OCI-LY7 (cell line): ENCODE measurements around the gene OR2H1. TPM values are rescaled to one million over a fixed set of nuclear protein-coding genes. Genes with fewer than 3 reads are reported as not detected.

Experiments used
- BruUV-seq: library from RNA; stranded (reverse); fragments of 400-500 nt; replicated peaks from 2 replicates; lab custom pipeline; 2021; lab: Mats Ljungman, UMichigan
- CTCF ChIA-PET: fragments of 300-600 bp; sonication (Branson Sonifier 250); formaldehyde crosslinking; loops from one replicate; lab custom pipeline; 2022; ENCODE audit warnings: antibody characterized with exemption; ENCODE audit not compliant: unreplicated experiment; lab: Charles Lee
- POLR2A ChIA-PET: fragments of 300-600 bp; sonication (Branson Sonifier 250); formaldehyde crosslinking; loops from one replicate; lab custom pipeline; 2022; ENCODE audit warnings: antibody characterized with exemption; lab: Charles Lee
- DNase-seq: peaks from one replicate; pipeline ENCODE4 v3.0.0-alpha.2; 2015; ENCODE audit warnings: low spot score
- H2AFZ ChIP-seq: fragments of 200-600 bp; sonication (generic), shearing (Covaris generic); 2 replicates; pipeline ENCODE4 v1.6.1; 2014; ENCODE audit warnings: mild to moderate bottlenecking, antibody characterized with exemption, low read length, moderate library complexity
- H3K27ac ChIP-seq: fragments of 200-600 bp; sonication (generic); 2 replicates; pipeline ENCODE4 v1.5.1; 2014; ENCODE audit warnings: mixed run types, low read depth, mild to moderate bottlenecking, moderate library complexity, low read length, inconsistent platforms; ENCODE audit not compliant: poor library complexity, severe bottlenecking
- H3K36me3 ChIP-seq: fragments of 200-600 bp; sonication (generic); 2 replicates; pipeline ENCODE4 v1.6.1; 2014; ENCODE audit warnings: mild to moderate bottlenecking, antibody characterized with exemption, low read length, moderate library complexity, mixed read lengths; ENCODE audit not compliant: insufficient read depth
- H3K4me1 ChIP-seq: fragments of 200-600 bp; sonication (generic); 2 replicates; pipeline ENCODE4 v1.5.1; 2014; ENCODE audit warnings: mild to moderate bottlenecking, low read length; ENCODE audit not compliant: insufficient read depth, poor library complexity, severe bottlenecking
- H3K4me2 ChIP-seq: fragments of 200-600 bp; sonication (generic); 2 replicates; pipeline ENCODE4 v1.6.1; 2014; ENCODE audit warnings: mild to moderate bottlenecking, low read length
- H3K4me3 ChIP-seq: fragments of 200-600 bp; sonication (generic); 2 replicates; pipeline ENCODE4 v1.5.1; 2014; ENCODE audit warnings: mild to moderate bottlenecking, low read depth, low read length; ENCODE audit not compliant: poor library complexity, severe bottlenecking
- H3K79me2 ChIP-seq: fragments of 200-600 bp; sonication (generic); 2 replicates; pipeline ENCODE4 v1.6.1; 2016; ENCODE audit warnings: low read depth, mild to moderate bottlenecking, low read length, moderate library complexity, mixed read lengths; ENCODE audit not compliant: insufficient read depth
- H3K9me2 ChIP-seq: fragments of 200-600 bp; sonication (generic); 2 replicates; pipeline ENCODE4 v1.6.1; 2016; ENCODE audit warnings: mild to moderate bottlenecking, low read length, mixed read lengths; ENCODE audit not compliant: insufficient read depth
- H3K9me3 ChIP-seq: fragments of 200-600 bp; sonication (generic); 2 replicates; pipeline ENCODE4 v1.6.1; 2014; ENCODE audit warnings: mild to moderate bottlenecking, mixed run types, low read length, mixed read lengths
- H4K20me1 ChIP-seq: fragments of 200-600 bp; sonication (generic); 2 replicates; pipeline ENCODE4 v1.6.1; 2014; ENCODE audit warnings: mild to moderate bottlenecking, antibody characterized with exemption, low read length, moderate library complexity, mixed read lengths; ENCODE audit not compliant: insufficient read depth
- EZH2phosphoT487 ChIP-seq: fragments of 200-600 bp; sonication (generic); IDR thresholded peaks from 2 replicates; pipeline ENCODE4 v1.6.1; 2018; ENCODE audit warnings: low read depth, borderline replicate concordance, mild to moderate bottlenecking, mixed run types, antibody characterized with exemption, low read length, moderate library complexity, mixed read lengths
- intact Hi-C: fragments of 100-400 bp; cut with micrococcal nuclease; formaldehyde crosslinking; loops from one replicate; pipeline ENCODE4 v1.10.0; 2022; ENCODE audit not compliant: unreplicated experiment
- total RNA-seq, 2 experiments: library from RNA; depleted of rRNA in 1 of 2; stranded (reverse); fragments of >200 nt in 1 of 2; shearing (Covaris generic) in 1 of 2; gene quantifications; 2 replicates each; pipeline ENCODE4 v1.2.3, GENCODE V29; 2014 to 2022
- TF ChIP-seq, protein P1 (sequence below): fragments of 200-600 bp; sonication (generic); conservative IDR thresholded peaks from 2 replicates; pipeline ENCODE4 v1.5.1; 2014; ENCODE audit warnings: mild to moderate bottlenecking, antibody characterized with exemption, low read length, moderate library complexity, mixed read lengths

OR2H1 gene
- total RNA-seq, 2 experiments from 2014 or later: not detected

DNA sequence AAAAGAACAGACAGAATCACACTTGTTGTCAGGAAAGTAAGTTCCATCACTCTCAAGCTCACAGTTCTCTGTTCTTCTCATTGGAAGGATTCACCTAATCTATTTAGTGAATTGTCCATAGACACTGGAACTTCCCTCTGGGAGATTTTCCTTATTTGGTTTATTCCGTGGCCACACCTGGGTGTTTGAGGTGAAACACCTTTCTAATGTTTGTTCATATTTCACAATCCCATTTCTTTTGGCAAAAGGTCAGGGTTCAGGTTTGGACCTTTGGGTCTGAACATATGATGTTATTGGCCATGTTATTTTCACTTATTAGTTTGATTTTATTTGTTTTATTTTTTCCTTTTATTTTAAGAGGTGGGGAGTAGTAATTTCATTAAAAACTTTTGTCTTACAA, 26.8 kb downstream of the OR2H1 start:
- H3K4me3 ChIP-seq: no peak overlapping the region
- no peak for DNase-seq
- intact Hi-C loops: no loop called here
- no peak overlapping the region for H3K27ac ChIP-seq
- no peaks in the 10 kb centered on the region for H3K9me3 ChIP-seq
- ChIA-PET POLR2A (no interaction called here), CTCF (no interaction called here)
- no peaks in the 10 kb centered on the region for H3K9me2 ChIP-seq
- no TSS peak for BruUV-seq
- no peaks in the 10 kb centered on the region for H3K4me1 ChIP-seq
- no peaks in the 10 kb centered on the region for H4K20me1 ChIP-seq
- no peak overlapping the region for H2AFZ ChIP-seq
- H3K4me2 ChIP-seq: no peak overlapping the region
- H3K79me2 ChIP-seq: no peaks in the 10 kb centered on the region
- TF ChIP-seq, protein P1, sequence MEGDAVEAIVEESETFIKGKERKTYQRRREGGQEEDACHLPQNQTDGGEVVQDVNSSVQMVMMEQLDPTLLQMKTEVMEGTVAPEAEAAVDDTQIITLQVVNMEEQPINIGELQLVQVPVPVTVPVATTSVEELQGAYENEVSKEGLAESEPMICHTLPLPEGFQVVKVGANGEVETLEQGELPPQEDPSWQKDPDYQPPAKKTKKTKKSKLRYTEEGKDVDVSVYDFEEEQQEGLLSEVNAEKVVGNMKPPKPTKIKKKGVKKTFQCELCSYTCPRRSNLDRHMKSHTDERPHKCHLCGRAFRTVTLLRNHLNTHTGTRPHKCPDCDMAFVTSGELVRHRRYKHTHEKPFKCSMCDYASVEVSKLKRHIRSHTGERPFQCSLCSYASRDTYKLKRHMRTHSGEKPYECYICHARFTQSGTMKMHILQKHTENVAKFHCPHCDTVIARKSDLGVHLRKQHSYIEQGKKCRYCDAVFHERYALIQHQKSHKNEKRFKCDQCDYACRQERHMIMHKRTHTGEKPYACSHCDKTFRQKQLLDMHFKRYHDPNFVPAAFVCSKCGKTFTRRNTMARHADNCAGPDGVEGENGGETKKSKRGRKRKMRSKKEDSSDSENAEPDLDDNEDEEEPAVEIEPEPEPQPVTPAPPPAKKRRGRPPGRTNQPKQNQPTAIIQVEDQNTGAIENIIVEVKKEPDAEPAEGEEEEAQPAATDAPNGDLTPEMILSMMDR: no peak
- no peak for TF ChIP-seq EZH2phosphoT487
- no peaks in the 10 kb centered on the region for H3K36me3 ChIP-seq

DNA sequence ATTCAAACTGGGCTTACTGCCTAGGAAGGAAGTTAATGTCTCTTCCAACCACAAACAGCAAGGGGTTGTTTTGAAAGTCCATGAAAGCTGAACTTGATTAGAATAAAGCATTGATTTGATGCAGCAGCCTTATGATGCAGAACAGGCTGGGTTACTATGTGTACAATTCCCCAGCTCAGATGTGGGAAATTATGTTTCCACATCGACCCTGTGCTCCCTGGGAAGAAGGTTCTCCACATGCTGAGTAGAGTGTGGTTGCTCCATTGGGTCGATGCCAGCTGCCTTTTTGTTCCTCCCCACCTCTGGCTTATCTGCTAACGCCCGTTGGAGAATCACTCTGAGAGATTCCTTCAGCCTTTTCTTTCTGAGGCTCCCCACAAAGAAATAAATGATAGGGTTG, 29.6 kb downstream of the OR2H1 start:
- H4K20me1 ChIP-seq: no peaks in the 10 kb centered on the region
- no peak overlapping the region for H3K27ac ChIP-seq
- no TSS peak for BruUV-seq
- H2AFZ ChIP-seq: no peak overlapping the region
- no peaks in the 10 kb centered on the region for H3K36me3 ChIP-seq
- CTCF ChIA-PET: no interaction called here
- POLR2A ChIA-PET: no interaction called here
- no peak overlapping the region for H3K4me3 ChIP-seq
- no peaks in the 10 kb centered on the region for H3K9me3 ChIP-seq
- H3K4me2 ChIP-seq: no peak overlapping the region
- TF ChIP-seq, protein P1: no peak
- TF ChIP-seq EZH2phosphoT487: no peak
- no peaks in the 10 kb centered on the region for H3K9me2 ChIP-seq
- DNase-seq: no peak
- intact Hi-C loops: no loop called here
- H3K79me2 ChIP-seq: no peaks in the 10 kb centered on the region
- H3K4me1 ChIP-seq: no peaks in the 10 kb centered on the region

DNA sequence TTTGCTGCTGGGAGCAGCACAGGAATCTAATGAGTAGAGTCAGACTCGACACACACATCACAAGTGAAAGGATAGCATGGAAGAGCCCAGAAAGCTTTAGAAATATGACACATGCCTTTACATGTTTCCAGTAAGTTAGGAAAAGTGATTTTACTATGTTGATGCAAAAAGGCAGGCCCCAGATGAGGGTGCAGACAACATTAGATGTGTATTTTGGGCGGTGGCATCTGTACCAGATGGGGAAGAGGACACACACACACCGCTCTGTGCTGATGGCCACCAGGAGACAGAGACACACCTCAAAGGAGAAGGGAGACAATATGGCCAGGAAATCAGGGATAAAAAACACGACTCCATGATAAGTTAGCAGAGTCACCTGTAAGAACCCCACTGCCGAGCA, 30.2 kb downstream of the OR2H1 start:
- BruUV-seq: no TSS peak
- H3K4me3 ChIP-seq: no peak overlapping the region
- no peaks in the 10 kb centered on the region for H3K79me2 ChIP-seq
- CTCF ChIA-PET: no interaction called here
- no peaks in the 10 kb centered on the region for H3K9me3 ChIP-seq
- H2AFZ ChIP-seq: no peak overlapping the region
- POLR2A ChIA-PET: no interaction called here
- no peaks in the 10 kb centered on the region for H4K20me1 ChIP-seq
- H3K27ac ChIP-seq: no peak overlapping the region
- no peaks in the 10 kb centered on the region for H3K4me1 ChIP-seq
- no peaks in the 10 kb centered on the region for H3K9me2 ChIP-seq
- no peak overlapping the region for H3K4me2 ChIP-seq
- DNase-seq: no peak
- TF ChIP-seq, protein P1: no peak
- no peak for TF ChIP-seq EZH2phosphoT487
- intact Hi-C loops: no loop called here
- no peaks in the 10 kb centered on the region for H3K36me3 ChIP-seq
